K562 (cell line): ENCODE data around the gene CNNM3. TPM values are rescaled to one million over a fixed set of nuclear protein-coding genes. Genes with fewer than 3 reads are reported as not detected.
A peak's percentile ranks its signal among the peaks of the same experiment; 100 is the strongest.

Source experiments
- ATAC-seq: fragments of 200-7000 bp; cut with Tn5 transposase; 3 replicates; pipeline ENCODE4 v1.9.1; 2020; ENCODE audit warnings: moderate library complexity
- BruUV-seq: library from RNA; stranded (reverse); fragments of 400-500 nt; replicated peaks from 2 replicates; lab custom pipeline; 2021; lab: Mats Ljungman, UMichigan
- CTCF ChIA-PET: fragments of 300-600 bp; formaldehyde crosslinking; extraction: SDS; loops from one replicate; lab custom pipeline; 2021; ENCODE audit warnings: low intra/inter-chr PET ratio; lab: Yijun Ruan, JAX
- POLR2A ChIA-PET: fragments of 300-600, 350-650 bp; sonication (Branson Sonifier 250); formaldehyde crosslinking; extraction: SDS; loops from one replicate; lab custom pipeline; 2021; ENCODE audit warnings: antibody characterized with exemption, inconsistent platforms; lab: Yijun Ruan, JAX
- DNase-seq, 4 experiments: peaks; one replicate each; pipeline versions ENCODE4 v3.0.0 to v3.0.0-alpha.2; 2011 to 2018; ENCODE audit warnings: low spot score in 3 of 4, mixed read lengths in 3 of 4; ENCODE audit errors: extremely low read depth in 1 of 4
- FAIRE-seq: peaks from 2 replicates; lab custom pipeline; 2011; peaks lifted over from hg19 to GRCh38; lab: Jason Lieb, UNC
- H2AFZ ChIP-seq: 2 replicates; pipeline ENCODE4 v1.6.0; 2011; ENCODE audit warnings: low read depth, low read length, control low read depth, inconsistent platforms
- H3K27ac ChIP-seq: fragments of 200-600 bp; 3 replicates; pipeline ENCODE4 v1.8.0; 2011; ENCODE audit warnings: low read depth, mild to moderate bottlenecking, control low read depth, inconsistent platforms, low read length, moderate library complexity, mixed read lengths; ENCODE audit errors: extremely low read depth
- H3K27me3 ChIP-seq, 2 experiments: fragments of 300-600 bp in 1 of 2; 2 replicates in 1 of 2; 3 replicates in 1 of 2; pipeline versions ENCODE4 v1.6.0 to v1.8.0; 2011; ENCODE audit warnings: inconsistent platforms in 2 of 2, low read length in 2 of 2, mild to moderate bottlenecking in 1 of 2, mixed read lengths in 1 of 2, moderate library complexity in 1 of 2; ENCODE audit not compliant: control insufficient read depth in 2 of 2, insufficient read depth in 2 of 2
- H3K36me3 ChIP-seq: fragments of 300-600 bp; 3 replicates; pipeline ENCODE4 v1.8.0; 2011; ENCODE audit warnings: mild to moderate bottlenecking, low read length, inconsistent platforms; ENCODE audit not compliant: control insufficient read depth, insufficient read depth
- H3K4me1 ChIP-seq, 2 experiments: fragments of 200-600 bp in 1 of 2; replicated peaks in 1 of 2; 2 replicates in 1 of 2; 3 replicates in 1 of 2; pipeline versions ENCODE4 v1.5.1 to v1.8.0; 2011; ENCODE audit warnings: inconsistent platforms in 2 of 2, low read length in 2 of 2, mild to moderate bottlenecking in 1 of 2, mixed read lengths in 1 of 2, moderate library complexity in 1 of 2; ENCODE audit not compliant: control insufficient read depth in 2 of 2, insufficient read depth in 2 of 2
- H3K4me2 ChIP-seq: 2 replicates; pipeline ENCODE4 v1.6.1; 2011; ENCODE audit warnings: low read length, control low read depth, inconsistent platforms, mixed read lengths; ENCODE audit not compliant: insufficient read depth
- H3K4me3 ChIP-seq: fragments of 200-600 bp; sonication (generic), shearing (Covaris generic); 2 replicates; pipeline ENCODE4 v1.5.1; 2016; ENCODE audit warnings: control low read depth, inconsistent platforms
- H3K79me2 ChIP-seq: fragments of 200-600 bp; 3 replicates; pipeline ENCODE4 v1.8.0; 2011; ENCODE audit warnings: low read length, inconsistent platforms; ENCODE audit not compliant: control insufficient read depth, insufficient read depth
- H3K9ac ChIP-seq, 2 experiments: 2 replicates each; pipeline versions ENCODE4 v1.6.0 to v1.6.1; 2011; ENCODE audit warnings: low read depth in 2 of 2, low read length in 2 of 2, control low read depth in 1 of 2, inconsistent platforms in 1 of 2, mild to moderate bottlenecking in 1 of 2, mixed read lengths in 1 of 2; ENCODE audit not compliant: insufficient read depth in 1 of 2
- H3K9me1 ChIP-seq: one replicate; pipeline ENCODE4 v1.6.0; 2011; ENCODE audit warnings: inconsistent platforms, mild to moderate bottlenecking, low read length, moderate library complexity; ENCODE audit not compliant: control insufficient read depth, insufficient read depth
- H3K9me3 ChIP-seq: replicated peaks from 2 replicates; pipeline ENCODE4 v1.5.1; 2011; ENCODE audit warnings: low read depth, low read length, inconsistent platforms; ENCODE audit not compliant: control insufficient read depth, insufficient read depth
- H4K20me1 ChIP-seq: replicated peaks from 2 replicates; pipeline ENCODE4 v1.6.1; 2011; ENCODE audit warnings: low read length, inconsistent platforms, mixed read lengths; ENCODE audit not compliant: control insufficient read depth, insufficient read depth
- CCAR2 ChIP-seq: fragments of 200-400 bp; formaldehyde crosslinking; IDR thresholded peaks from 2 replicates; pipeline ENCODE4 v1.6.1; 2017; ENCODE audit warnings: mild to moderate bottlenecking, low read depth, low read length
- ELF1 ChIP-seq: fragments of 200-800 bp; sonication (Bioruptor generic); IDR thresholded peaks from 2 replicates; pipeline ENCODE4 v1.6.1; 2016; ENCODE audit warnings: missing genetic modification characterization, missing compliant biosample characterization
- ELF4 ChIP-seq: fragments of 450-650 bp; formaldehyde crosslinking; IDR thresholded peaks from 2 replicates; pipeline ENCODE4 v1.4.0; 2022; ENCODE audit warnings: missing genetic modification characterization
- MEIS2 ChIP-seq: fragments of 450-650 bp; IDR thresholded peaks from 2 replicates; pipeline ENCODE4 v1.6.1; 2014; ENCODE audit warnings: mild to moderate bottlenecking; ENCODE audit not compliant: partially characterized antibody
- NR4A1 ChIP-seq, 2 experiments: fragments of 250-450 bp in 1 of 2; fragments of 450-650 bp in 1 of 2; sonication (Bioruptor Pico) in 1 of 2; IDR thresholded peaks; 2 replicates each; pipeline versions ENCODE4 v1.4.0 to v1.6.1; 2016 to 2020; ENCODE audit warnings: mild to moderate bottlenecking in 2 of 2, missing compliant biosample characterization in 1 of 2, missing genetic modification characterization in 1 of 2, moderate library complexity in 1 of 2
- PTTG1 ChIP-seq: fragments of 450-650 bp; IDR thresholded peaks from 2 replicates; pipeline ENCODE4 v1.6.1; 2016; ENCODE audit warnings: low read depth, mild to moderate bottlenecking, missing genetic modification characterization, missing compliant biosample characterization
- THRA ChIP-seq: fragments of 450-650 bp; IDR thresholded peaks from 2 replicates; pipeline ENCODE4 v1.6.1; 2017; ENCODE audit warnings: mild to moderate bottlenecking, moderate library complexity
- TSC22D4 ChIP-seq: fragments of 450-650 bp; IDR thresholded peaks from 2 replicates; pipeline ENCODE4 v1.6.1; 2016; ENCODE audit warnings: missing genetic modification characterization, missing biosample characterization, control low read depth
- ZSCAN32 ChIP-seq: fragments of 450-650 bp; formaldehyde crosslinking; IDR thresholded peaks from 2 replicates; pipeline ENCODE4 v1.4.0; 2020; ENCODE audit warnings: mild to moderate bottlenecking, moderate library complexity
- WGBS: fragments of 100-300 bp; shearing (Covaris generic); methylation state at CpG from one replicate; pipeline ENCODE4 v1.1.6; 2016; ENCODE audit warnings: low coverage, mixed read lengths; ENCODE audit not compliant: insufficient coverage; ENCODE audit errors: missing lambda C conversion rate; 5-methylcytosine and 5-hydroxymethylcytosine counted together
- in situ Hi-C: fragments of 300-500 bp; cut with MboI; formaldehyde crosslinking; loops from 4 replicates; pipeline ENCODE4 v1.15.0; 2018; ENCODE audit warnings: inconsistent platforms, mixed read lengths
- intact Hi-C: fragments of 100-400 bp; cut with micrococcal nuclease; formaldehyde crosslinking; loops from 2 replicates; pipeline ENCODE4 v1.14.2; 2022
- polyA plus RNA-seq, 8 experiments: library from polyadenylated mRNA; depleted of rRNA in 4 of 8; stranded (reverse) in 5 of 8; unstranded in 3 of 8; fragments of >200 nt; fragmentation: Nextera tagmentation in 2 of 8; fragmentation: Illumina TruSeq in 1 of 8; extraction: Ambion mirVana in 2 of 8; extraction: Trizol in 1 of 8; gene quantifications; 2 replicates each; pipeline versions ENCODE4 v1.2.1 to v1.2.3, GENCODE V29; 2011 to 2014; ENCODE audit warnings: inconsistent platforms in 1 of 8, missing spikeins in 1 of 8
- total RNA-seq, 7 experiments: library from RNA; depleted of rRNA in 6 of 7; stranded (reverse); fragments of >200 nt in 6 of 7; fragmentation: Illumina TruSeq in 2 of 7; extraction: Trizol in 2 of 7; gene quantifications; 2 replicates each; pipeline versions ENCODE4 v1.2.1 to v1.2.3, GENCODE V29; 2011 to 2021; ENCODE audit warnings: low replicate concordance in 1 of 7

The CNNM3 gene
- total and polyA plus RNA-seq, 9 of the 15 experiments (the other 6 are each of a cell fraction or from before 2014, with no cell fraction given): 1.4 to 16.9 (median 6.5) TPM

- Histone ChIP-seq H3K27ac (peak within 1 kb of the TSS; percentile 78), H3K27me3 (no peaks in the 10 kb centered on the region), H3K36me3 (peaks cover 46% of the 10 kb centered on the region), H3K4me1 (peaks cover 24 to 51% of the 10 kb centered on the region in 2 experiments), H2AFZ (peak within 1 kb of the TSS; percentile 93), H3K9me3 (no peaks in the 10 kb centered on the region), H3K4me3 (peak within 1 kb of the TSS; percentile 70), H3K4me2 (peak within 1 kb of the TSS; percentile 97), H3K9me1 (peaks cover 3% of the 10 kb centered on the region), H3K9ac (peak within 1 kb of the TSS; percentile 82 to 95), H3K79me2 (peaks cover 36% of the 10 kb centered on the region), H4K20me1 (0 out of 2 replicates have a peak, but pooled peaks cover 3% of the 10 kb centered on the region)
- BruUV-seq: no TSS peak
- POLR2A ChIA-PET: interaction anchor here (0.5 to 6.8 kb wide), 14 partner anchors 10 to 109 kb away, joined by 3 to 67 read pairs (median 6); partner anchors contain the start of gene SEMA4C
- ATAC-seq (peak; percentile 93), FAIRE-seq (peak; percentile 88), DNase-seq (peak; percentile 98 to 99 (median 98))
- in situ Hi-C loops: loop anchor here (5.0 to 25.0 kb wide), 2 partner anchors 94 to 254 kb away; partner anchors contain the start of gene ANKRD36
- CTCF ChIA-PET: interaction anchor here (0.6 to 3.8 kb wide), 5 partner anchors 8 to 254 kb away, joined by 3 to 41 read pairs (median 16); no protein-coding TSS in a partner anchor
- intact Hi-C loops: loop anchor here (1.0 to 5.0 kb wide), 5 partner anchors 15 to 254 kb away; partner anchors contain the start of gene ANKRD36
- WGBS: under 1% methylated on average over 48 of the region's 81 CpGs
- no peak for TF ChIP-seq THRA
- no peak; the same call in 1 of the 2 replicates for TF ChIP-seq ELF1 (tag)
- peak; percentile 28 for TF ChIP-seq MEIS2
- TF ChIP-seq TSC22D4: no peak
- TF ChIP-seq PTTG1: no peak
- no peak for TF ChIP-seq ZSCAN32 (CRISPR knock-in tag)
- TF ChIP-seq NR4A1 (CRISPR knock-in tag; IDR thresholded peaks at IDR 0.05): 0 out of 2 replicates have a peak, but pooled peaks have one; percentile 19
- no peak for TF ChIP-seq NR4A1 (tag; IDR thresholded peaks at IDR 0.05)
- no peak for TF ChIP-seq CCAR2
- TF ChIP-seq ELF4: 0 out of 2 replicates have a peak, but pooled peaks have one; percentile 8
Measured at GRCh38 chr2:96857667-96858372, 41.8 kb downstream of the CNNM3 start, which contains the start of gene ANKRD39. Gene ANKRD39, minus strand, starts transcription at chr2:96858016. Its CDS starts 29 bp downstream, at chr2:96857987.
